Breast epithelium (tissue), 4 donors: ENCODE measurements around the gene OR52E1. TPM values are rescaled to one million over a fixed set of nuclear protein-coding genes. Genes with fewer than 3 reads are reported as not detected.

Source experiments
- DNase-seq, 2 donors: peaks; one replicate each; pipeline ENCODE4 v3.0.0-alpha.2; 2019; ENCODE audit warnings: low spot score in 2 of 2
- H3K27ac ChIP-seq, 2 donors: fragments of 200-600 bp; sonication (generic) in 1 of 2; one replicate each; pipeline ENCODE4 v1.5.1; 2016 to 2019; ENCODE audit warnings: mild to moderate bottlenecking in 1 of 2
- H3K27me3 ChIP-seq, 2 donors: fragments of 200-600 bp; sonication (generic) in 1 of 2; one replicate each; pipeline versions ENCODE4 v1.5.1 to v1.6.0; 2017 to 2019; ENCODE audit warnings: control low read depth in 1 of 2, mild to moderate bottlenecking in 1 of 2
- H3K36me3 ChIP-seq: fragments of 200-600 bp; one replicate; pipeline ENCODE4 v1.5.1; 2019
- H3K4me1 ChIP-seq, 2 donors: fragments of 200-600 bp; sonication (generic); one replicate each; pipeline ENCODE4 v1.5.1; 2016 to 2019; ENCODE audit warnings: control low read depth in 1 of 2
- H3K4me3 ChIP-seq, 3 donors: fragments of 200-600 bp; sonication (generic); 1 replicate in 2 of 3; 2 replicates in 1 of 3; pipeline ENCODE4 v1.5.1; 2016 to 2019; ENCODE audit warnings: mild to moderate bottlenecking in 3 of 3, moderate library complexity in 2 of 3
- H3K9me3 ChIP-seq, 2 donors: fragments of 200-600 bp; sonication (generic) in 1 of 2; one replicate each; pipeline ENCODE4 v1.5.1; 2016 to 2019; ENCODE audit warnings: control low read depth in 1 of 2
- CTCF ChIP-seq, 3 donors: fragments of 450-650 bp; IDR thresholded peaks; one replicate each; pipeline ENCODE4 v1.5.1; 2016 to 2017; ENCODE audit warnings: antibody characterized with exemption in 3 of 3, mild to moderate bottlenecking in 3 of 3, moderate library complexity in 3 of 3
- POLR2A ChIP-seq: fragments of 450-650 bp; IDR thresholded peaks from one replicate; pipeline ENCODE4 v1.6.1; 2016; ENCODE audit warnings: antibody characterized with exemption, mild to moderate bottlenecking, moderate library complexity
- POLR2AphosphoS5 ChIP-seq, 3 donors: sonication (generic); formaldehyde crosslinking; IDR thresholded peaks; one replicate each; pipeline ENCODE4 v1.6.1; 2017; ENCODE audit warnings: antibody characterized with exemption in 3 of 3
- intact Hi-C: fragments of 100-400 bp; cut with DNase I; formaldehyde crosslinking; loops from one replicate; pipeline ENCODE4 v1.15.1; 2023; ENCODE audit warnings: low total_unique reads
- total RNA-seq, 3 donors: library from RNA; depleted of rRNA; stranded (reverse); fragments of >200 nt; gene quantifications; one replicate each; pipeline ENCODE4 v1.1.0, GENCODE V29; 2016

Gene OR52E1
- total RNA-seq, 3 donors from 2014 or later = not detected

GRCh38 chr11:5103066-5103465 lies 33.7 kb downstream of the OR52E1 start:
- Histone ChIP-seq H3K27me3 (no peaks in the 10 kb centered on the region), H3K4me3 (no peak overlapping the region), H3K4me1 (no peaks in the 10 kb centered on the region), H3K36me3 (no peaks in the 10 kb centered on the region), H3K27ac (no peak overlapping the region), H3K9me3 (no peaks in the 10 kb centered on the region)
- intact Hi-C loops = no loop called here
- TF ChIP-seq CTCF (IDR thresholded peaks at IDR 0.05) (no peak), POLR2A (no peak), POLR2AphosphoS5 (IDR thresholded peaks at IDR 0.05) (no peak)
- DNase-seq = no peak

GRCh38 chr11:5107285-5107684 lies 37.9 kb downstream of the OR52E1 start:
- H3K4me3 ChIP-seq = no peak overlapping the region
- no peaks in the 10 kb centered on the region for H3K9me3 ChIP-seq
- no peak for TF ChIP-seq POLR2A
- TF ChIP-seq CTCF (IDR thresholded peaks at IDR 0.05) = no peak
- no peak overlapping the region for H3K27ac ChIP-seq
- intact Hi-C loops = no loop called here
- DNase-seq = no peak
- no peaks in the 10 kb centered on the region for H3K36me3 ChIP-seq
- no peaks in the 10 kb centered on the region for H3K27me3 ChIP-seq
- no peaks in the 10 kb centered on the region for H3K4me1 ChIP-seq

- Histone ChIP-seq H3K4me1 (no peaks in the 10 kb centered on the region), H3K27ac (no peak overlapping the region), H3K9me3 (no peaks in the 10 kb centered on the region), H3K27me3 (no peaks in the 10 kb centered on the region), H3K4me3 (no peak overlapping the region), H3K36me3 (no peaks in the 10 kb centered on the region)
- intact Hi-C loops = no loop called here
- TF ChIP-seq CTCF (IDR thresholded peaks at IDR 0.05) (no peak), POLR2AphosphoS5 (IDR thresholded peaks at IDR 0.05) (no peak), POLR2A (no peak)
- DNase-seq = no peak
Measured at GRCh38 chr11:5115339-5115738, 46.0 kb downstream of the OR52E1 start.

GRCh38 chr11:5117588-5117987 lies 48.2 kb downstream of the OR52E1 start:
- H3K36me3 ChIP-seq = no peaks in the 10 kb centered on the region
- no peaks in the 10 kb centered on the region for H3K27me3 ChIP-seq
- H3K4me1 ChIP-seq = no peaks in the 10 kb centered on the region
- DNase-seq = no peak
- no peak overlapping the region for H3K27ac ChIP-seq
- intact Hi-C loops = no loop called here
- no peaks in the 10 kb centered on the region for H3K9me3 ChIP-seq
- TF ChIP-seq POLR2AphosphoS5 (IDR thresholded peaks at IDR 0.05) (no peak), POLR2A (no peak), CTCF (IDR thresholded peaks at IDR 0.05) (no peak)
- H3K4me3 ChIP-seq = no peak overlapping the region

DNA sequence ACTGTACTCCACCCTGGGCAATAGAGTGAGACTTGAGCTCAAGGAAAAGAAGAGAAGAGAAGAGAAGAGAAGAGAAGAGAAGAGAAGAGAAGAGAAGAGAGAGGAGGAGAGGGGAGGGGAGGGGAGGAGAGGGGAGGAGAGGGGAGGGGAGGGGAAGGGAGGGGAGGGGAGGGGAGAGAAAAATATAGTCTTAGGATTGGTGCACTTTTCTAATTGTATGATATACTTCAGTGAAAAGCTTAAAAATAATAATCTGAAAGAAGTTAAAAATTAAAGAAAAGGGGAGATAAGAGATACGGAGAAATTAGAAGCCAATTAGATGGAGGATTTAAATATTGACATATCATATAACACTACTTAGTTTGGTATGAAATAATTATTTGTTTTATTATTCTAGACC lies 49.5 kb downstream of the OR52E1 start:
- intact Hi-C loops = no loop called here
- Histone ChIP-seq H3K27ac (no peak overlapping the region), H3K9me3 (no peaks in the 10 kb centered on the region), H3K36me3 (no peaks in the 10 kb centered on the region), H3K4me1 (no peaks in the 10 kb centered on the region), H3K4me3 (no peak overlapping the region), H3K27me3 (no peaks in the 10 kb centered on the region)
- TF ChIP-seq POLR2AphosphoS5 (IDR thresholded peaks at IDR 0.05) (no peak), CTCF (IDR thresholded peaks at IDR 0.05) (no peak), POLR2A (no peak)
- no peak for DNase-seq

Other genes starting within 250 kb of the OR52E1 start
- gene OR51F2, start 248.3 kb upstream of the OR52E1 start, total RNA-seq = not detected
- gene OR51S1, start 220.4 kb upstream of the OR52E1 start, total RNA-seq = not detected
- gene OR51T1, start 187.7 kb upstream of the OR52E1 start, total RNA-seq = not detected
- gene OR51A7, start 165.8 kb upstream of the OR52E1 start, total RNA-seq = not detected
- not detected for gene OR51G2, start 150.2 kb upstream of the OR52E1 start, total RNA-seq
- not detected for gene OR51G1, start 145.2 kb upstream of the OR52E1 start, total RNA-seq
- gene OR51A4, start 122.0 kb upstream of the OR52E1 start, total RNA-seq = not detected
- gene OR51A2, start 113.9 kb upstream of the OR52E1 start, total RNA-seq = not detected
- not detected for gene OR51L1, start 74.7 kb upstream of the OR52E1 start, total RNA-seq
- gene OR52J3, start 23.0 kb upstream of the OR52E1 start, total RNA-seq = not detected
- not detected for gene OR52E2, start 9.9 kb upstream of the OR52E1 start, total RNA-seq
- gene OR52A5, start 68.8 kb downstream of the OR52E1 start, total RNA-seq = not detected
- gene OR52A1, start 85.2 kb downstream of the OR52E1 start, total RNA-seq = not detected
- gene OR51V1, start 131.1 kb downstream of the OR52E1 start, total RNA-seq = not detected
- 100 to 1,000 TPM in 2 of 3 donors, 10 to 100 TPM in 1; 71.8 to 334 (median 143) TPM for gene HBB, start 157.5 kb downstream of the OR52E1 start, total RNA-seq
- not detected for gene HBD, start 164.9 kb downstream of the OR52E1 start, total RNA-seq
- not detected for gene HBG1, start 180.3 kb downstream of the OR52E1 start, total RNA-seq
- gene HBG2, start 185.2 kb downstream of the OR52E1 start, total RNA-seq = not detected
- gene HBE1, start 200.4 kb downstream of the OR52E1 start, total RNA-seq = not detected
- gene OR51B4, start 232.4 kb downstream of the OR52E1 start, total RNA-seq = under 1 TPM in 1 of 3 donors, not detected in 2; 0.48 TPM